Large intestine (tissue), 3 donors: ENCODE measurements around the gene PI4K2B. TPM values are rescaled to one million over a fixed set of nuclear protein-coding genes. Genes with fewer than 3 reads are reported as not detected.
"Not testable (repeated sequence)": the region's sequence is repeated elsewhere in the genome, so short reads cannot be mapped to it uniquely, and the experiment has no call there.

Source experiments
- DNase-seq, 2 donors: peaks; one replicate each; pipeline versions ENCODE4 v3.0.0 to v3.0.0-alpha.2; 2013
- H3K27ac ChIP-seq: one replicate; pipeline ENCODE4 v1.5.1; 2013; ENCODE audit warnings: low read length
- H3K27me3 ChIP-seq: 2 replicates; pipeline ENCODE4 v1.6.1; 2013; ENCODE audit warnings: low read length; ENCODE audit not compliant: control insufficient read depth, insufficient read depth
- H3K36me3 ChIP-seq: 2 replicates; pipeline ENCODE4 v1.6.1; 2013; ENCODE audit warnings: low read length; ENCODE audit not compliant: control insufficient read depth, insufficient read depth
- H3K4me1 ChIP-seq: one replicate; pipeline ENCODE4 v1.6.1; 2013; ENCODE audit warnings: low read length; ENCODE audit not compliant: control insufficient read depth, insufficient read depth
- H3K4me3 ChIP-seq: one replicate; pipeline ENCODE4 v1.5.1; 2013; ENCODE audit warnings: low read length
- H3K9me3 ChIP-seq: one replicate; pipeline ENCODE4 v1.6.1; 2013; ENCODE audit warnings: mild to moderate bottlenecking, low read depth, low read length, moderate library complexity; ENCODE audit not compliant: control insufficient read depth
- WGBS: methylation state at CpG from one replicate; pipeline ENCODE4 v1.1.5; 2013; ENCODE audit warnings: low lambda C conversion rate; ENCODE audit not compliant: insufficient coverage; 5-methylcytosine and 5-hydroxymethylcytosine counted together
- polyA plus RNA-seq: library from polyadenylated mRNA; unstranded; fragments of 120-200 nt; gene quantifications from one replicate; pipeline ENCODE4 v1.2.1, GENCODE V29; 2013

The PI4K2B gene
- polyA plus RNA-seq, 1 donor: 31.8 TPM

DNA sequence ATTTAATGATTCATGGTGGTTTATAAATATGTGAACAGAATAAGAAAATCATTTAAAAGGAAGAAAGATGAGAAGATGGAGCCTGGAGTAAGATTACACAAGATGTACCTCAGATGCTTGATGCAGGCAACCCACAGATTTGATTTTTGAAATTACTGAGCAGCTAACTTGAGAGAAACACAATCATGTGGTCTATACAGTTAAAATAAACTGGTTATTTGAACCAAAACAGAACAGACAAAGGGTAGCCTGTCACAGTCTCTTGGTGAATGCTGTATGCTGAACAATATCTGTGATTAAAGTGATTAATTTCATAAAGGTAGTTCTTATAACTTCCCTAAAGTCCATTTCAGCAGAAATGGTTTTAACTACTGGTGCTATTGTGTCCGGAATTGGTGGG lies 4.2 kb downstream of the PI4K2B start:
- Histone ChIP-seq H3K27ac (no peak overlapping the region), H3K4me3 (no peak overlapping the region), H3K9me3 (peaks cover 6% of the 10 kb centered on the region), H3K27me3 (no peaks in the 10 kb centered on the region), H3K36me3 (no peaks in the 10 kb centered on the region), H3K4me1 (peaks cover 14% of the 10 kb centered on the region)
- DNase-seq: no peak
- no CpG with 5 or more reads among the region's 1 CpG for WGBS

DNA sequence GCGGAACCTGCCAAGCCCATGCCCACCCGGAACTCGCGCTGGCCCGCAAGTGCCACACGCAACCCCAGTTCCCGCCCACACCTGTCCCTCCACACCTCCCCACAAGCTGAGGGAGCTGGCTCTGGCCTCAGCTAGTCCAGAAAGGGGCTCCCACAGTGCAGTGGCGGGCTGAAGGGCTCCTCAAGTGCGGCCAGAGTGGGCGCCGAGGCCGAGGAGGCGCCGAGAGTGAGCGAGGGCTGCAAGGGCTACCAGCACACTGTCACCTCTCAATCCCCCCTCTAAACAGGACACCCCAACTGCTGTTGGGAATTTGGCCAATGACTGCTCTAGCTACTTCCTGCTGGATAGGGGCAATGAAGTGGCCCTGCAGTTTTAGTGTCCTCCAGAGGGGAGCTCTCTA lies 5.7 kb downstream of the PI4K2B start:
- H3K27me3 ChIP-seq, H3K27ac ChIP-seq, DNase-seq, H3K4me3 ChIP-seq, H3K36me3 ChIP-seq, H3K9me3 ChIP-seq: not testable (repeated sequence)
- H3K4me1 ChIP-seq: peaks cover 14% of the 10 kb centered on the region
- WGBS: no CpG with 5 or more reads among the region's 15 CpGs

DNA sequence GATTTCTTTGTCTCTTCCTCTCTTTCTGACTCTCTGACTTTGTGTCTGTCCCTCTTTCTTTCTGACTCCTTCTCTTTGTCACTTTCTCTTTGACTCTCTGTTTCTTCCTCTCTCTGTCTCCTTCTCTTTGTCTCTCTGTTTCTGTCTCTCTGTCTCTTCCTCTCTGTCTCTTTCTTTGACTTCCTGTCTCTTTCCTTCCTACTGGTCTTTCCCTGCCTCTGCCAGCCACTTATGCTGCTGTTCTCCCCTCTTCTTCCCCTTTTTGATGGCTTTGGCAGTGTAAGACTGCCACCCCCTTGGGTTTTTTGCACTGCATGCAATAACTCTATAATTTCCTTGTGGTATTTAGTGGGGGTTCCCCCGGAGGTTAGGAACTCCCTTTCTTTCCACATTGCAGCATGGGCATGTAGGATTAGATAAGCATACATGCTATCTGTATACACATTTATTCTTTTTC lies 6.9 kb downstream of the PI4K2B start:
- H3K27ac ChIP-seq, H3K27me3 ChIP-seq, H3K4me1 ChIP-seq, H3K4me3 ChIP-seq, H3K36me3 ChIP-seq, DNase-seq: not testable (repeated sequence)
- no CpG with 5 or more reads among the region's 1 CpG for WGBS
- H3K9me3 ChIP-seq: peaks cover 11% of the 10 kb centered on the region

DNA sequence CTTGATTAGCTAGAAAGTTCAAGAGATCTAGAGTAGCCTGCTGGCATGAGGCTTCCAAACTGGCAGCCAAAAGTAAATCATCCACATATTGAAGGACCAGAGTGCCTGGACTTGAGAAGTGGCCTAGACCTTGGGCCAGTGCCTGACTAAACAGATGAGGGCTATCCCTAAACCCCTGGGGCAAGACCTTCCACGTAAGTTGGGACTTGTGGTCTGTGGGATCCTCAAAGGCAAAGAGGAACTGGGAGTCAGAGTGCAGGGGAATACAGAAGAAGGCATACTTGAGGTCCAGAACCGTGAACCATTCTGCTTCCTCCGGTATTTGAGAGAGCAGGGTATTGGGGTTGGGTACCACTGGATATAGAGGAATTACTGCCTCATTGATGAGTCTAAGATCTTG lies 8.4 kb downstream of the PI4K2B start:
- no CpG with 5 or more reads among the region's 3 CpGs for WGBS
- not testable (repeated sequence) for H3K36me3 ChIP-seq, H3K27me3 ChIP-seq, H3K4me1 ChIP-seq, H3K27ac ChIP-seq, H3K4me3 ChIP-seq, DNase-seq
- H3K9me3 ChIP-seq: peaks cover 16% of the 10 kb centered on the region

DNA sequence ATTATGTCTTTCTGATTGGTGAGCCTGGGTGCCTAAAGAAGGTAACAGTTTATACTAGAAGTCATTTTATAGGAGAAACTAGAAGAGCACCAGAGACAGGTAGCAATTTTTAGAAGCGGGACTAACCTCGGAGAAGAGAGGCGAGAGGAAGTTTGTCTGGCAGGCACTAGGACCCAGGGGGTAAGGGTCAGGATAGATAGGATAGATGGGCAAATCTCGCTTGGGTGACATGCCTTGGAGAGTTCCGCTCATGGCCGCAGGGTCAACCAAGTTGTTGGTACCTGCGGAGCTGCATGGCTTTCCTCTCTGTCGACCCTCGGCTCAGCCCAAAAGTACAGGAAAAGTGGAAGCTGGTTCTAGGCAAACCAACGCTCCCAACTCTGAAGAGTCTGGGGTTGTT lies 11.3 kb downstream of the PI4K2B start:
- Histone ChIP-seq H3K36me3 (no peaks in the 10 kb centered on the region), H3K9me3 (peaks cover 19% of the 10 kb centered on the region), H3K27ac (no peak overlapping the region), H3K4me1 (no peaks in the 10 kb centered on the region), H3K4me3 (no peak overlapping the region), H3K27me3 (no peaks in the 10 kb centered on the region)
- no CpG with 5 or more reads among the region's 10 CpGs for WGBS
- DNase-seq: no peak

DNA sequence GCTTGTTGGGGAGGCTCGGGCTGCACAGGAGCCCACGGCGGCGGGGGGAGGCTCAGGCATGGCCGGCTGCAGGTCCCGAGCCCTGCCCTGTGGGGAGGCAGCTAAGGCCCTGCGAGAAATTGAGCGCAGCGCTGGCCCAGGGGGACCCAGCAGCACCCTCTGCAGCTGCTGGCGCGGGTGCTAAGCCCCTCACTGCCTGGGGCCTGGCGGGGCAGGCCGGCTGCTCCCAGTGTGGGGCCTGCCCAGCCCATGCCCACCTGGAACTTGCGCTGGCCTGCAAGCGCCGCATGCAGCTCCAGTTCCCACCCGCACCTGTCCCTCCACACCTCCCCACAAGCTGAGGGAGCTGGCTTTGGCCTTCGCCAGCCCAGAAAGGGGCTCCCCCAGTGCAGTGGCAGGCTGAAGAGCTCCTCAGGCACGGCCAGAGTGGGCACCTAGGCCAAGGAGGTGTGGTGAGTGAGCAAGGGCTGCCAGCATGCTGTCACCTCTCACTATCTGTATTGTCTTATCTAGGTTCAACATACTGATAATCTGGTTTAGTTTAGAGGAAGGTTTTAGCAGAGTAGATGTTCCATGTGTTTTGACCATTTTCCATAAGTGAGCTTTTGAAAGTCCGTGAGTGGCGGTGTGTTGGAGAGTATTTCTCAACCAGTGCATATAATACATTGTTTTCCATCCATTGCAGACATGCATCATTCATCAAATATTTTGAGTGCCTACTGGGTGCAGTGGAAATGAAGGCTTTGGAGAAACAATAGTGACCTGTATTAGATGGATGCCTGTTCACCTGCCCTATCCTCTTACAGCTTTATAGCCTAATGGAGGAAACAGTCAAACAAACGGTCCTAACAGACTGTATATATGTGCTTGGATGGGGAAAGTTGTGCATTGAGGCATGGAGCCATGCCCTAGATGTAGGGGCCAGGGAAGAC lies 13.1 kb downstream of the PI4K2B start:
- no peak for DNase-seq
- no peaks in the 10 kb centered on the region for H3K27me3 ChIP-seq
- no peaks in the 10 kb centered on the region for H3K36me3 ChIP-seq
- WGBS: no CpG with 5 or more reads among the region's 22 CpGs
- H3K4me3 ChIP-seq: no peak overlapping the region
- no peaks in the 10 kb centered on the region for H3K4me1 ChIP-seq
- no peak overlapping the region for H3K27ac ChIP-seq
- peaks cover 19% of the 10 kb centered on the region for H3K9me3 ChIP-seq

DNA sequence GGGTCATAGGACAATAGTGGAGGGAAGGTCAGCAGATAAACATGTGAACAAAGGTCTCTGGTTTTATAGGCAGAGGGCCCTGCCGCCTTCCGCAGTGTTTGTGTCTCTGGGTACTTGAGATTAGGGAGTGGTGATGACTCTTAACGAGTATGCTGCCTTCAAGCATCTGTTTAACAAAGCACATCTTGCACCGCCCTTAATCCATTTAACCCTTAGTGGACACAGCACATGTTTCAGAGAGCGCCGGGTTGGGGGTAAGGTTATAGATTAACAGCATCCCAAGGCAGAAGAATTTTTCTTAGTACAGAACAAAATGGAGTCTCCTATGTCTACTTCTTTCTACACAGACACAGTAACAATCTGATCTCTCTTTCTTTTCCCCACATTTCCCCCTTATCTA lies 15.0 kb downstream of the PI4K2B start:
- not testable (repeated sequence) for H3K36me3 ChIP-seq, H3K27me3 ChIP-seq, H3K27ac ChIP-seq, H3K4me1 ChIP-seq, DNase-seq, H3K4me3 ChIP-seq
- H3K9me3 ChIP-seq: peaks cover 19% of the 10 kb centered on the region
- WGBS: no CpG with 5 or more reads among the region's 6 CpGs

DNA sequence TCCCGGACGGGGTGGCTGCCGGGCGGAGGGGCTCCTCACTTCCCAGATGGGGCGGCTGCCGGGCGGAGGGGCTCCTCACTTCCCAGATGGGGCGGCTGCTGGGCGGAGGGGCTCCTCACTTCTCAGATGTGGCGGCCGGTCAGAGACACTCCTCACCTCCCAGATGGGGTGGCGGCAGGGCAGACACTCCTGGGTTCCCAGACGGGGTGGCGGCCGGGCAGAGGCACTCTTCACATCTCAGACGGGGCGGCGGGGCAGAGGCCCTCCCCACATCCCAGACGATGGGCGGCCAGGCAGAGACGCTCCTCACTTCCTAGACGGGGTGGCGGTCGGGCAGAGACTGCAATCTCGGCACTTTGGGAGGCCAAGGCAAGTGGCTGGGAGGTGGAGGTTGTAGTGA lies 15.7 kb downstream of the PI4K2B start:
- H3K4me1 ChIP-seq, DNase-seq, H3K27ac ChIP-seq, H3K36me3 ChIP-seq, H3K4me3 ChIP-seq, H3K27me3 ChIP-seq: not testable (repeated sequence)
- peaks cover 19% of the 10 kb centered on the region for H3K9me3 ChIP-seq
- whole genome bisulfite sequencing: no CpG with 5 or more reads among the region's 25 CpGs

DNA sequence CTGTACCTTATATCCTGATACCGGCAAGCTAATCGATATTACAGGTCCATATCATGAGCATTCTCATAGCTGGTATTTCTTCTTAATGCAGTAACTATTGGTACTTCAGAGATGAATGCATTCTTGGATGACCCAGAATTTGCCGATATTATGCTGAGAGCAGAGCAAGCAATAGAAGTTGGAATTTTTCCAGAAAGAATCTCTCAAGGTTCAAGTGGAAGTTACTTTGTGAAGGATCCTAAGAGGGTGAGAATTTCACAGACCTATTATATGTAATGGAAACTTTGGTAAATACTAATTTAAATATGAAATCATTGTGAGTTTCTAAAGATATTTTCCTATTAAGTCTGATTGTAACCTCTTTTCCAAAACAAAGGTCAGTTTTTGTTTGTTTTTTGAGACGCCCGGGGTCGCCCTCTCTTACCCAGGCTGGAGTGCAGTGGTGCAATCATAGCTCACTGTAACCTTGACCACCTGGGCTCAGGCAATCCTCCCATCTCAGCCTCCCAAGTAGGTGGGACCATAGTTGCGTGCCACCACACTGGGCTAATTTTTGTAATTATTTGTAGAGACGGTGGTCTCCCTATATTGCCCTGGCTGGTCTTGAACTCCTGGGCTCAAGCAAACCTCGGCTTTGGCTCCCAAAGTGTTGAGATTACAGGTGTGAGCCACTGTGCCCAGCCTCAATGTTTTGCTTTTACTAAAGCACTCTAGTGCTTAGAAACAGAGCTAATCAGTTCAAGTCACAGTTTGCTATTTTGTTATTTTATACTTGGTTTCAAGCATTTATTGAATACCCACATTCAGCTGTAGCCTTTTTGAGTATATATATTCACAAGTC lies 18.6 kb downstream of the PI4K2B start:
- Histone ChIP-seq H3K27ac (no peak overlapping the region), H3K9me3 (peaks cover 9% of the 10 kb centered on the region)
- WGBS: no CpG with 5 or more reads among the region's 9 CpGs

DNA sequence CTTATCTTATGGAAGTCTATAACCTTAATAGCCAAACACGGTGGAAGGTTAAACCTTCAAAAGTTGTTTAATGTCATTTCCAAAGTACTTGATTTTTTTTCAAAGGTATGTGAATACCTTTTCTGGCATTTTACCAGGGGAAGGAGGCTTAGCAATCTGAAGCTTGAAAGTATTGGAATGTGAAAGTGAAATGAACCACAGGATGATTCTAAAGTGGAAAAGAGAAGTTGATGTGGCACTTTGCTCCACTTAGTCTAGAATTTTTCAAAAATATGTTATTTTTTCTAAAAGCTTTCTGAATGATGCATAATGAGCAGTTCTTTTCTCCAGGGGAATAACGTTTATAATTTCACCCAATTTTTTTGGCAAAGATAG lies 19.2 kb downstream of the PI4K2B start:
- H3K9me3 ChIP-seq: peaks cover 9% of the 10 kb centered on the region
- H3K4me3 ChIP-seq: no peak overlapping the region
- H3K27ac ChIP-seq: no peak overlapping the region
- 63% methylated on average over 1 of the region's 2 CpGs for WGBS
- peak in 1 of 2 donors; percentile 27 for DNase-seq
- no peaks in the 10 kb centered on the region for H3K4me1 ChIP-seq
- H3K36me3 ChIP-seq: peaks cover 28% of the 10 kb centered on the region
- no peaks in the 10 kb centered on the region for H3K27me3 ChIP-seq

More for the DNA sequence above, 18.6 kb downstream of the PI4K2B start:
- Histone ChIP-seq H3K27me3 (no peaks in the 10 kb centered on the region), H3K4me3 (no peak overlapping the region), H3K36me3 (peaks cover 28% of the 10 kb centered on the region), H3K4me1 (no peaks in the 10 kb centered on the region)
- no peak for DNase-seq
